ENCODE data around the gene ARHGEF37. TPM values are rescaled to one million over a fixed set of nuclear protein-coding genes. Genes with fewer than 3 reads are reported as not detected.

The ARHGEF37 gene
- total and polyA plus RNA-seq, 9 of the 15 experiments (the other 6 are each of a cell fraction or from before 2014, with no cell fraction given) = 0.01 to 0.27 (median 0.05) TPM

GRCh38 chr5:149646564-149646963 is 65.3 kb downstream of the ARHGEF37 start (continued):
- peak; percentile 29; the same call in 1 of the 2 replicates for TF ChIP-seq CTBP1 (IDR thresholded peaks at IDR 0.05; ENCODE audit: borderline replicate concordance)
- peak; percentile 99 for TF ChIP-seq NFIC (IDR thresholded peaks at IDR 0.05)
- TF ChIP-seq MEIS2 (IDR thresholded peaks at IDR 0.05; ENCODE audit: partially characterized antibody) = peak; percentile 39
- no peak for TF ChIP-seq TRIM25 (IDR thresholded peaks at IDR 0.05; ENCODE audit: borderline replicate concordance)
- TF ChIP-seq EGR1 (conservative IDR thresholded peaks at IDR 0.05) = peak; percentile 98
- peak in 1 of 2 experiments; percentile 70; a peak in 1 of 4 replicates for TF ChIP-seq RCOR1 (IDR thresholded peaks at IDR 0.05; ENCODE audit: borderline replicate concordance in 1 of 2, low read depth in 2 of 2, low read length in 2 of 2)
- TF ChIP-seq HDAC1 (IDR thresholded peaks at IDR 0.05) = peak in 1 of 2 experiments; percentile 37; a peak in 1 of 4 replicates
- no peak for TF ChIP-seq MCM2 (IDR thresholded peaks at IDR 0.05; ENCODE audit: low read depth)
- TF ChIP-seq NRF1 (conservative IDR thresholded peaks at IDR 0.05 in 1 of 2, IDR thresholded peaks at IDR 0.05 in 1 of 2) = 0 out of 4 replicates have a peak, but pooled peaks of 1 of the 2 experiments have one; percentile 28
- TF ChIP-seq NFIX (CRISPR knock-in tag; IDR thresholded peaks at IDR 0.05; ENCODE audit: low read depth) = 0 out of 2 replicates have a peak, but pooled peaks have one; percentile 20

GRCh38 chr5:149647334-149647733 is 66.0 kb downstream of the ARHGEF37 start:
- TF ChIP-seq ELF4 (CRISPR knock-in tag; IDR thresholded peaks at IDR 0.05) = no peak
- 0 out of 2 replicates have a peak, but pooled peaks have one; percentile 61 for TF ChIP-seq PREB (CRISPR knock-in tag; IDR thresholded peaks at IDR 0.05)
- no peak for TF ChIP-seq GATAD2A (IDR thresholded peaks at IDR 0.05)
- no peak for TF ChIP-seq IRF1 (CRISPR knock-in tag; IDR thresholded peaks at IDR 0.05; ENCODE audit: borderline replicate concordance)
- TF ChIP-seq DLX4 (CRISPR knock-in tag; IDR thresholded peaks at IDR 0.05) = no peak
- TF ChIP-seq ZFP1 (CRISPR knock-in tag; IDR thresholded peaks at IDR 0.05) = no peak
- TF ChIP-seq POU5F1 (IDR thresholded peaks at IDR 0.05; ENCODE audit: borderline replicate concordance, low read depth, low read length, partially characterized antibody) = no peak
- TF ChIP-seq PHB (CRISPR knock-in tag; IDR thresholded peaks at IDR 0.05) = no peak
- no peak for DNase-seq (ENCODE audit: extremely low read depth in 1 of 4, low spot score in 3 of 4)
- no peaks in the 10 kb centered on the region for H3K9me1 ChIP-seq (ENCODE audit: control insufficient read depth, insufficient read depth, low read length)
- peaks cover 4 to 7% of the 10 kb centered on the region in 2 experiments; a peak in 2 of 5 replicates for H3K4me1 ChIP-seq (replicated peaks in 1 of 2; ENCODE audit: control insufficient read depth in 2 of 2, insufficient read depth in 2 of 2, low read length in 2 of 2)
- no peaks in the 10 kb centered on the region for H4K20me1 ChIP-seq (replicated peaks; ENCODE audit: control insufficient read depth, insufficient read depth, low read length)
- intact Hi-C loops (cut with micrococcal nuclease) (no loop called here), in situ Hi-C loops (cut with MboI) (no loop called here)
- ChIA-PET POLR2A (no interaction called here), CTCF (ENCODE audit: low intra/inter-chr PET ratio) (no interaction called here)
- FAIRE-seq = no peak
- WGBS (ENCODE audit: insufficient coverage, low coverage, missing lambda C conversion rate) = 32% methylated on average over 2 of the region's 3 CpGs
- H3K27ac ChIP-seq (ENCODE audit: extremely low read depth, low read depth, low read length) = no peak overlapping the region
- no peaks in the 10 kb centered on the region for H3K9me3 ChIP-seq (replicated peaks; ENCODE audit: control insufficient read depth, insufficient read depth, low read depth, low read length)
- ATAC-seq = peak; percentile 10; the same call in 1 of the 3 replicates
- H2AFZ ChIP-seq (ENCODE audit: low read depth, low read length) = peak overlapping the region; percentile 54
- BruUV-seq (replicated peaks) = no TSS peak
- H3K27me3 ChIP-seq (ENCODE audit: control insufficient read depth in 2 of 2, insufficient read depth in 2 of 2, low read length in 2 of 2) = no peaks in the 10 kb centered on the region
- no peak overlapping the region for H3K4me3 ChIP-seq
- no peaks in the 10 kb centered on the region for H3K36me3 ChIP-seq (ENCODE audit: control insufficient read depth, insufficient read depth, low read length)
- no peak overlapping the region for H3K9ac ChIP-seq (ENCODE audit: insufficient read depth in 1 of 2, low read depth in 2 of 2, low read length in 2 of 2)
- no peaks in the 10 kb centered on the region for H3K79me2 ChIP-seq (ENCODE audit: control insufficient read depth, insufficient read depth, low read length)
- no peak overlapping the region for H3K4me2 ChIP-seq (ENCODE audit: insufficient read depth, low read length)

Data from K562 (cell line).